K562 (cell line): ENCODE measurements around the gene INTS1. TPM values are rescaled to one million over a fixed set of nuclear protein-coding genes. Genes with fewer than 3 reads are reported as not detected.
A peak's percentile ranks its signal among the peaks of the same experiment; 100 is the strongest.

Source experiments
- AFF4 ChIP-seq: sonication (generic); formaldehyde crosslinking; IDR thresholded peaks from 2 replicates; pipeline ENCODE4 v1.8.0; 2023; ENCODE audit warnings: mild to moderate bottlenecking, missing genetic modification reagents
- ARID2 ChIP-seq: fragments of 450-650 bp; IDR thresholded peaks from 2 replicates; pipeline ENCODE4 v1.6.1; 2017; ENCODE audit warnings: antibody characterized with exemption, mild to moderate bottlenecking
- CEBPZ ChIP-seq: fragments of 150-350 bp; IDR thresholded peaks from 2 replicates; pipeline ENCODE4 v1.6.1; 2014; ENCODE audit warnings: low read depth, mild to moderate bottlenecking, low read length, borderline replicate concordance
- CHD4 ChIP-seq: fragments of 200-600 bp; sonication (generic); IDR thresholded peaks from 3 replicates; pipeline ENCODE4 v1.6.1; 2012; ENCODE audit warnings: low read depth, mild to moderate bottlenecking, mixed read lengths, low read length, inconsistent platforms; ENCODE audit not compliant: insufficient read depth, insufficient replicate concordance, poor library complexity, severe bottlenecking
- CTCF ChIP-seq, 3 experiments: IDR thresholded peaks in 2 of 3; conservative IDR thresholded peaks in 1 of 3; 2 replicates each; pipeline ENCODE4 v1.5.1; 2011 to 2012; ENCODE audit warnings: low read length in 3 of 3, mild to moderate bottlenecking in 3 of 3, control low read depth in 2 of 3, improper control_type of control experiment in 1 of 3, inconsistent platforms in 1 of 3, low read depth in 1 of 3, mixed read lengths in 1 of 3, moderate library complexity in 1 of 3; ENCODE audit not compliant: insufficient read depth in 2 of 3
- GTF2A2 ChIP-seq: IDR thresholded peaks from 2 replicates; pipeline ENCODE4 v1.6.1; 2016; ENCODE audit warnings: mild to moderate bottlenecking, missing genetic modification characterization, missing compliant biosample characterization
- PATZ1 ChIP-seq: fragments of 250-450 bp; sonication (Bioruptor Pico); IDR thresholded peaks from 2 replicates; pipeline ENCODE4 v1.5.0; 2020; ENCODE audit warnings: mild to moderate bottlenecking, borderline replicate concordance
- PHF21A ChIP-seq: fragments of 450-650 bp; IDR thresholded peaks from 2 replicates; pipeline ENCODE4 v1.6.1; 2017; ENCODE audit warnings: low read depth, borderline replicate concordance
- RBM34 ChIP-seq: fragments of 200-400 bp; formaldehyde crosslinking; IDR thresholded peaks from 2 replicates; pipeline ENCODE4 v1.6.1; 2018; ENCODE audit warnings: low read length, borderline replicate concordance; ENCODE audit not compliant: insufficient read depth
- SP1 ChIP-seq: sonication (generic); formaldehyde crosslinking; IDR thresholded peaks from 2 replicates; pipeline ENCODE4 v1.8.1; 2022; ENCODE audit warnings: mild to moderate bottlenecking, missing genetic modification reagents
- ZNF449 ChIP-seq: fragments of 250-450 bp; sonication (Bioruptor Pico); IDR thresholded peaks from 2 replicates; pipeline ENCODE4 v1.8.0; 2022; ENCODE audit warnings: moderate library complexity, mild to moderate bottlenecking, inconsistent platforms
- ZNF77 ChIP-seq: fragments of 250-450 bp; sonication (Bioruptor Pico); IDR thresholded peaks from 2 replicates; pipeline ENCODE4 v1.5.0; 2020
- polyA plus RNA-seq, 8 experiments: library from polyadenylated mRNA; depleted of rRNA in 4 of 8; stranded (reverse) in 5 of 8; unstranded in 3 of 8; fragments of >200 nt; fragmentation: Nextera tagmentation in 2 of 8; fragmentation: Illumina TruSeq in 1 of 8; extraction: Ambion mirVana in 2 of 8; extraction: Trizol in 1 of 8; gene quantifications; 2 replicates each; pipeline versions ENCODE4 v1.2.1 to v1.2.3, GENCODE V29; 2011 to 2014; ENCODE audit warnings: inconsistent platforms in 1 of 8, missing spikeins in 1 of 8
- total RNA-seq, 7 experiments: library from RNA; depleted of rRNA in 6 of 7; stranded (reverse); fragments of >200 nt in 6 of 7; fragmentation: Illumina TruSeq in 2 of 7; extraction: Trizol in 2 of 7; gene quantifications; 2 replicates each; pipeline versions ENCODE4 v1.2.1 to v1.2.3, GENCODE V29; 2011 to 2021; ENCODE audit warnings: low replicate concordance in 1 of 7

Gene INTS1
- total and polyA plus RNA-seq, 9 of the 15 experiments (the other 6 are each of a cell fraction or from before 2014, with no cell fraction given), result 0.34 to 119 (median 18.5) TPM

GRCh38 chr7:1532456-1533254 lies 28.5 kb upstream of the INTS1 start (continued):
- TF ChIP-seq CEBPZ, result no peak
- no peak for TF ChIP-seq RBM34
- TF ChIP-seq SP1 (CRISPR knock-in tag), result no peak
- no peak for TF ChIP-seq PATZ1
- no peak for TF ChIP-seq GTF2A2 (tag)
- no peak for TF ChIP-seq ZNF77 (CRISPR knock-in tag)
- no peak for TF ChIP-seq ZNF449 (CRISPR knock-in tag)
- peak; percentile 98 for TF ChIP-seq PHF21A
- no peak for TF ChIP-seq ARID2
- no peak for TF ChIP-seq CTCF (IDR thresholded peaks at IDR 0.05 in 2 of 3, conservative IDR thresholded peaks at IDR 0.05 in 1 of 3; ENCODE audit: insufficient read depth in 2 of 3, low read depth in 1 of 3, low read length in 3 of 3)
- TF ChIP-seq AFF4 (CRISPR knock-in tag), result no peak
- TF ChIP-seq CHD4, result no peak
